GM18520 (cell line): ENCODE results near the gene CDKN2B-AS1.

Experiments used
- ATAC-seq: cut with Tn5 transposase; IDR thresholded peaks from one replicate; pipeline ENCODE4 v1.9.1; 2021; ENCODE audit not compliant: unreplicated experiment

The CDKN2B-AS1 gene

DNA sequence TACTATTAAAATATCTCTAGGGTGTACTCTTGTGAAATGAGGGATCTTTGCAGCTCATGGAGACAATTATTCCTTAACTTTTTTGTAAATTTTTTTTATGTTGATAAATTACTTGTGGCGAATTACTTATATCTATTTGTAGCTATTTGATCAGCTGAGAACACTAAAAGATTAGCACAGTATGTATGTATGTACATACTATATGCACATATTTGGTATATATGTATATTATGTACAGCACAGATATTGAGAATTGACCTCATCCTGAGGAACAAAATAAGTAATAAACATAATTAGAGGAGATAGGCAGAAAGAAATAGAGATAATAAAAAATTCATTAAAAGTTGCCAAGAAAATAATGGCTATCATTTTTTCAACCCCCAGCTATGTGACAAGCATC lies 12.2 kb upstream of the CDKN2B-AS1 start:
- ATAC-seq = no peak

DNA sequence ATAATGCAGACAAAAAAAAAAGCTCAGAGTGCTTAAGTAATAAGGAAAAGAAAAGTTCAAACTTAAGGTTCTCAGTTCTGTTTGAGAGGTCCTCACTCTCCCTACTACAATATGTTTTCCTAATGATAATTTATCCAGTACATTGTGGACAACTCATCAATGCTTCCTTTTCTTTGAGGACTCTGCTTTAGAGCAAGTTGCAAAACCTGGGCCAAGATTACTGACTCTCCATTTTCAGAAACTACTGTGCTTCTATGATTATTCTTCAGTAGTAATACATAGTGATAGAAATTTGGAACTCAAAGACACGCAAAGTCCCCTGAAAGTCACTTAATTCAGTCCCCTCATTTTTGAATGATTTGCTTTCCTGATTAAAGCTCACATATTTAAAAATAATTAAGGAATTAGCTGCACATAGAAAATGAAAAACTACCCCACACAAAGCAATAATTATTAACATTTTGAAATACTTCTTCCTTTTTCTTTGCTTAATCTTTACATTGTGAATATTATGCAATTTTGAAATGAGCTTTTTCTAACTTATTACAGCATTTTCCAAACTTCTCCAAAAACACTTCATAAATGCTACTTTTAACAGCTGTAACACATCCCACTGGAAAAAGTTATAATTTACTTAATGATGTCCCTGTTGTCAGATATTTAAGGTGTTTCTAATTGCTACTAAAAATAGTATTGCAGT lies 11.6 kb upstream of the CDKN2B-AS1 start:
- no peak for ATAC-seq

DNA sequence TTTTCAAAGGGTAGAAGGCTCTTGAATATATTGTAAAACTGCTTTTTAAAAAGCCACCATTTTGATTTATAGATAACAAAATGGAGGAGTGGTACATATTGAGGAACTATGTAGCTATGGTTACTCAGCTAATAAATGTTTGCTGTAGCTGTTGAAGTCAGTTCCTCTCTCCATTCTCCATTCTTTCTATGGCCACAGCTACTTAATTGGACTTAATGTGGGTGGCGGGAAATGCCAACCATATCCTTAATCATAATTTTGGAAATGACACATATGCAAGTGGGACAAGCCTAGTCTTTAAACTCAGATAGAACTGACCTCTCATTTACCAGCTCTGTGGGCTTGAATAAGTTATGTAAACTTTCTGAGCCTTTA lies 11.0 kb upstream of the CDKN2B-AS1 start:
- no peak for ATAC-seq

DNA sequence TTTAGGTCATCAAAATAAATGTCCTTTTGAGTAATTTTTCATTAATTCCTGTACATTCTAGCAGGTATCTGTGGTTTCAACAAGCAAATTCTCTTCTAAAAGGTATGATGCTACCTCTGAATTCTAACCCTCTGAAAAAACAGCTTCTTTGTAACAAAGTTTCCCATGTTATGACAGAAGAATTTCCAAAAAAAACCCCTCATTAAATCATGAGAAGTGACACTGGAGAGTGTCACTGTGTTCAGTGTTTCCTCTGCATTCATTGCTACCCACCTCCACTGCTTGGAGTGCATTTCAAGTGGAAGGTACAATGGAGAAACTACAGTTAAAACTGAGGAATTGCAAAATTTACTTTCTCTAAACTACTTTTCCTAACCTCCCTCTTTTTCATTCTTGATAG lies 10.5 kb upstream of the CDKN2B-AS1 start:
- ATAC-seq = no peak

DNA sequence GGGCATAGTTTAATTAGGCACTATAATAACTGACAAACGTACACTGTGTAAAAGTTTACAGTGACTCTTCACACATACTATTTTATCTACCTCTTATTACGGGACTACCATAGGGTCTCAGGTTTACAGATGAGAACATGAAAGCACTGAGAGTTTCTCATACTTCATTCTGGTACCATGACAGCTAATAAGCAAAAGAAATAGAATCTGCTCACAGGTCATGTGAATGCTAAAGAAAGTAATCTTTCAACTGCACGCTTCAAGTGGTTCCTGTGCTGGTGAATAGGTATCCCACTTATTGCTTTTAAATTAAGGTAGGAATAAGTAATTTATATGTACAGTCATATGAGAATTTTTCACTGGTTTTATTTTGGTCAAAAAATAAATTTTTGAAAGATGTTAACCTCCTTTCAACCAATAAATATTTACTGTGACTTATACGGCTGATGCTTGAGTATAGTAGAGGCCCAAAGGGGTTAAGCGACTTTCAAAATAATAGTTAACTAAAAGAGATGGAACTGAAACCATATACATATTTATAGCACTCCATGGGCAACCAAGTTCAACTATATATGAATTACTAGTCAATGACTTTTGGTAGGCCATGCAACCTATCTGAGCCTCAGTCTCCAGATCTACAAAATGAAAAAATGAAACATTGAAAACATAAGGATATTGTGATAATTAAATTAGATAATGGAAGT lies 8.5 kb upstream of the CDKN2B-AS1 start:
- ATAC-seq = no peak

DNA sequence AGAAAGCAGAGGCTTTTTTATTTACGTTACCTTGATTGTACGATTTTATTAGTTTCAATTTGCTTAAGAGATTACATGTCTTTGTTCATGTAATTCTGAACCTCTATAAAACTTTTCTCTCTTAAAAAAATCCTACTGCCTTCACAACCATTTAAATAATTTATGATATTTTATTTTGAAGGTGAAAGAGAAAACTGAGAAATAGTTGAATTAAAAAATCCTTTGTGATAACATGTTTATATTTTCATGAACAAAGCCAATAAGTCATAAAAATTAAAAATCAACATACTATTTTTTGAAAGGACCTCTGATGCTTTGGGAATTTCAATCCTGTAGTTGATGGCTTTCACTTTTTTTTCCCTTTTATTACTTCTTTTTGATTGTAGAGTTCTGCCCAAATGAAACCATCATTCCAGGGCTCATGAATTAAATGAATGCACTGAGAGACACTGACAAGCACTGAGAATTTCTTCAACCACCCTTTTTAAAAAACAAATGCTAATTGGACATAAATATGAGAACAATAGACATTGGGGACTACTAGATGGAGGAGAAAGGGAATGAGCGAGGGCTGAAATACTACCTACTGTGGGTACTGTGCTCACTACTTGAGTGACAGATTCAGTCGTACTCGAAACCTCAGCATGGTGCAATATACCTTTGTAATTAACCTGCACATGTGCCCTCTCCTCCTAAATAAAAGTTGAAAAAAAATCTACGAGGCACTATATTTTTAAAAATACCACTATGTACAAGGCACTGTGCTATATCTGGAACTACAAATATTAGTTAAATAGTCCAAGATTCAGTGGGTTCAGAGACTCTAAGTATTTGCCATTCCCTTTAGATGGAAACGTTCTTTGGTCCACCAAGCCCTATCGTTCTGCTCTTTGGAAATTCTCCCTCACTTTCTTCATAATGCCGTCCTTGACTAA lies 6.3 kb upstream of the CDKN2B-AS1 start:
- ATAC-seq = no peak

DNA sequence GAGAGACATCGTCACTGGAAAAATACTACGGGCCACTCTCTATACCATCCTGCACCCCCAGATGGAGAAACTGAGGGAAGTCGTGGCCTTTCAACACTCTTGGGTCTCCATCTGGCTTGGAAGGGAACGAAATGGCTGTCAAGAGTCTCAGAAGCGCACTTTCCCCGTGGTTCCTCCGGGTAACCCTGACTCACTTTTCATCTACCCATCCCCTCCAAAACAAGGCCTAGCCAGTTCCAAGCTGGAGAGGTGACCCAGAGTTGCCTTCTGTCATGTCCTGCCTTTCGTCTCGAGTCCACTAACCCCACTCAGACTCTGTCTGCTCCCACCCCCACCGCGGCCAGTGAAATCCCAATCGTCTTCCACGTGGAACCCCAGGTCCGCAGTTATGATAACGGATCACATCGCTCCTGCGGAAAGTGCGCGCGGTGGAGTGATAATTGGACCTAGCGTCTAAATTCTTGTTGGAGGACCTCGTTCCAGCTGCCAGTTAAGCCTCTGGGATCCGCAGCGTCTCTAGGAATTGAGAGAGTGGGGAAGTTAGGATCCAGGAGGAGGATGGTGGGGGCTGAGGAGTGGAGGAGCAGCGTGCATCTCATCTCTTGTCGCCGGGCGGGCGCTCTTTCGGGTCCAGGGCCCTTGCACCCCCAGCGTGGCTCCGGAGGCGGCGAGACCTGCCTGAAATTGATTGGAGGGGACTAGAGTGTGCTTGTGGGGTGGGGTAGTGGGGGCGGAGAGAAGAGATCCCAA lies 5.0 kb upstream of the CDKN2B-AS1 start:
- no peak for ATAC-seq

DNA sequence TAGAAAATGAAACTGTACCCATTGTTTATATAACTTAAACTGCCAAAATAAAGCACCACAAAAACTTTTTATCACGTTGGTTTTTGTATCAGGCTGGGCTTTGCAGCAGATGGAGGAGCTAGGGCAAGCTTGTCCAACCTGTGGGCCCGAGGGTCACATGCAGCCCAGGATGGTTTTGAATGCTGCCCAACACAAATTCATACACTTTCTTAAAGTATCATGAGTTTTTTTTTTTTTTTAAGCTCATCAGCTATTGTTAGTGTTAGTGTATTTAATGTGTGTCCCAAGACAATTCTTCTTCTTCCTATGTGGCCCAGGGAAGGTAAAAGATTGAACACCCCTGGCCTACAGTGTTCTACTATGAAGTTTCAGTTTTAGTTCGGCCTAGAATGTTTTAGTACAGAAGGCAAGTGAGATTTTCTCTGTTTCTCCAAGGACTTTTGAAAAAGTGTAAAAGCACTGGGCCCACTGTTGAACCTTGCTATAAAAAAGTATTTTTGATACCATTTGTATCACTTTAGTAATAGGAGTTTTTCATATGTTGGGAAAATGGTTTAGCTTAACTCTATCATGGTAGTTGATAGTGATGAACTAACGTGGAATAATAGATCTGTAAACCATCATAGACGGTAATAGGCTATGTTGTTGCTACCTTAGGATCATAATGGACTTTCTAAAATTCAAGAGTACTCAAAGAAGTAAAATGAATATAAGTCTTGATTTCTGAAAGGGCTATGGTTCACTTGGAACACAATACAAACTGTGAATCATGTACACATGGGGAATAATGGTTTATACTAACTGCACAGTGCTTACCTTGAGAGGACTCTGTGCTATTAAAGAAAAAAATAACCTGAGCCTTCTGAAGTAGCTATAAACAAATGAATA lies 3.3 kb upstream of the CDKN2B-AS1 start:
- ATAC-seq = no peak

DNA sequence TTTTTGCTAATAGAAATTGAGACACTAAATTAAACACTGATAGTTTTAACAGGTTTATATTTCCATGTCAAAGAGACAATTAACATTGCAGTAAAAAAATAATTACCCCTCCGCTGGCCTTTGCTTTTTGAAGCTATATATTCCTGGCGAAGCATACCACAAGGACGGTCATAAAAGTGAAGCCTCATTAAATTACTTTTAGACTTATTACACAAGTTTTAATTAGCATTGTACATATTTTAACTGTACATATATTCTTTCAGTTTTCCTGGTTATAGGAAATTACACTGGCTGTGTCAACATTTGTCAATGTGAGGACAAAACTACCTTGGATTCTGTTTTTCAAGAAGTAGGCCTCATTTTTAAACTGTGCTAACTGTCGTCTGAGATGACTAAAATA lies 1.6 kb upstream of the CDKN2B-AS1 start:
- ATAC-seq = no peak

DNA sequence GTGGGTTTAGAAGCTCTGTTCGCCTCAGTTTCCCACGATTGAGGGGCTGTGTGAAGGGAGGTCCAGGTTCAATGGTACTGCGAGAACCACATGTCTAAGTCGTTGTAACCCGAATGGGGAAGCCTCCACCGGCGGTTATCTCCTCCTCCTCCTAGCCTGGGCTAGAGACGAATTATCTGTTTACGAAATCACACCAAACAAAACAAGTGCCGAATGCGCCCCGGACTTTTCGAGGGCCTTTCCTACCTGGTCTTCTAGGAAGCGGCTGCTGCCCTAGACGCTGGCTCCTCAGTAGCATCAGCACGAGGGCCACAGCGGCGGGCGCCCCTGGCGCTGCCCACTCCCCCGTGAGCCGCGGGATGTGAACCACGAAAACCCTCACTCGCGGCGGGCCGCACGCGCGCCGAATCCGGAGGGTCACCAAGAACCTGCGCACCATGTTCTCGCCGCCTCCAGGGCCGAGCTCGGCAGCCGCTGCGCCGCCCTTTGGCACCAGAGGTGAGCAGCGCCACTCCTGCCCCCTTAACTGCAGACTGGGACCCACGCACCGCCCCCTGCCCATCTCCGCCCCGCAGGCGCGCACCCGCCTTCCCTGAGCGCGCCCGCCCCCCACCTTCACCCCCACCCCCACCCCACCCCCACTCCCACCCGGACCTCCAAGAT lies 567 bp upstream of the CDKN2B-AS1 start, which contains the start of gene CDKN2A:
TSS of gene CDKN2A (minus strand) at position 500 of the 663 bp plus-strand sequence.
- ATAC-seq = peak; percentile 33

DNA sequence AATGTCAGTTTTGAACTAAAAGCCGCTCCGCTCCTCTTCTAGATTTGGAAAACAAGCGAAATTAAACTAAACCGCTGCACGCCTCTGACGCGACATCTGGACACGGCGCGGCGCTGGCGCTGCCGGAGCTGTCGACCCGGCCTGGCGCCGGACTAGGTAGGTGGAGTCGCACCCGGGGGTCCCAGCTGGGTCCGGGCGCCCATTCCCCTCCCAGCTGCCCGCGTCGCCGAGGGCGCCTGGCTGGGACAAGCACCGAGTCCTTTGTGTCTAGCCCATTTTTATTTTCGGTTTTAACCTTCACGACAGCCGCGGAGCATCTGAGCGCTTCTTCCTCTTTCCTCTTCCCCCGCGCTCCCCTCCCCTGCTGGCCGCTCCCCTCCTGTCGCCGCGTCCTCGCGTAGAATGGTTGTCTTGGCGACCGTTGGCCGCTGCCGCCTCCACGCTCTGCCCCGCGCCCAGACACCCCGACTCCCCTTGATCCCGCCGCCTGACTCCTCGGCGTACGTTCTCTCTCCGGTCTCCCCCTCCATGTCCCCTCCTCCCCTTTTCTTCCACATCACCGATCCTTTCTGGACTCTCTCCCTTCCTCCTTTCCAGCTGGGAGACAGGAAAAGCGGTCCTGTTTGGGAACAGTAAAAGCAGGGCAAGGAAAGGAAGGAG lies 545 bp downstream of the CDKN2B-AS1 start:
- ATAC-seq = peak; percentile 70

DNA sequence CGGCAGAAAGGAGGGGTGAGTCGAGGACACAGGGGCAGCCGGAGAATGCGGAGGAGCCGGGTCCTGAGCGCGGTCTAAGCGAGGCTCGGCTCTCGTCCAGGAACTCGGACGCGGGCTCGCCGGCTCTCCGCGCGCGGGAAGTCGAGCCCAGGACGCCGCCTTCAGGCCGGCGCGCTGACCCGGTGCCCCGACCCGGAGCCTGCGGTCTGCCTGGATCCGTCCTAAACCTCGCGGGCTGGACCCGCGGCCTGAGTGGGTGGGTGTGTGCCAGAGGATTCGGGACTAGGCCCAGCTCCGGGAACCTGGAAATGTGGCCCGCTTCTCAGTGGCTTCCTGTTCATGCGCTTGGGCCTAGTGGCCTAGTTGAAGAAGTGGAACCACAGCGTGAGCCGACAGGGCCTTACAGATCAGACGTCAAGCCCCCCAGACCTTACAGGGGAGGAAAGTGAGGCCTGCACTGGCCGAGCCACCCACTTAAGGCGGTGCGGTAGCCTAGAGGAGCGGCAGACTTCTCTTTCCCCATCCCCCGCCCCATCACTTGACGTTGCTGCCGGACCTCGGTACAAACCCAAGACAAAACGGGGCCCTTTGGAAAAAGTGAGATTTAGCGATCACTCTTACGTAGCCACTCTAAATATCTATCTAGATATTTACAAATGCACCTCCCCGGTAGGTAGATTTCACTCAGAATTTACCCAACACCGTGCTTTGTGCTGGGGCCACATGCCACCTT lies 1.2 kb downstream of the CDKN2B-AS1 start:
- ATAC-seq = no peak

DNA sequence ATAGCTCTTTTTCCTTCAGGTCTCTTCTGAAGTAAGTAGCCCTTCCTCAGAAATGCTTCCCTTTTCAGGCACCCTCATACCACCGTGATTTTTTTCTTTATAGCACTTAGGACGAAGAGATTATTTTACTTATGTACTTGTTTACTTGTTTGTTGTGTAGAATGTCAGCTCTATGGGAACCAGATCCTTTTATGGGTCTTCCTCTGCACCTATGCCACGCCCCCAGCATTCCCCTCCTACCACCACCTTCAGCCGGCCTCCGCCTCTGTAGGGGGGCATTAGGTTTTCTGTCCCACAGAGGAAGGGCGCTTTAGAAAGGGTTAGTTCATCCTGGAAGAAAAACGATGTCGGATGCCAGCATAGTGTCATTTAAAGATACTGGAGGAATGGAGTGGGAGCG lies 1.8 kb downstream of the CDKN2B-AS1 start:
- no peak for ATAC-seq

DNA sequence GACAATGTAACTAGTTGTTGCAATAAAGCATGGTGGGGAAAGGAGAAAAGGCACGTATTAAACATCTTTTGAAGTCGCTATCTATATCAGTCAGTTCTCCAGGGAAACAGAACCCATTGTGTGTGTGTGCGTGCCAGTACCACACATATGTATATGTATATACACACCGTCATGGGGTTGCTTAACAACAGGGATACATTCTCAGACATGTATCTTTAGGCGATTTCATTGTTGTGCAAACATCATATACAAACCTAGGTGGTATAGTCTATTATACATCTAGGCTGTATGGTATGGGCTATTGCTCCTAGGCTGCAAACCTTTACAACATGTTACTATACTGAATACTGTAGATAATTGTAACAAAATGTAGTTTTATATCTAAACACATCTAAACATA lies 2.3 kb downstream of the CDKN2B-AS1 start:
- ATAC-seq = no peak

DNA sequence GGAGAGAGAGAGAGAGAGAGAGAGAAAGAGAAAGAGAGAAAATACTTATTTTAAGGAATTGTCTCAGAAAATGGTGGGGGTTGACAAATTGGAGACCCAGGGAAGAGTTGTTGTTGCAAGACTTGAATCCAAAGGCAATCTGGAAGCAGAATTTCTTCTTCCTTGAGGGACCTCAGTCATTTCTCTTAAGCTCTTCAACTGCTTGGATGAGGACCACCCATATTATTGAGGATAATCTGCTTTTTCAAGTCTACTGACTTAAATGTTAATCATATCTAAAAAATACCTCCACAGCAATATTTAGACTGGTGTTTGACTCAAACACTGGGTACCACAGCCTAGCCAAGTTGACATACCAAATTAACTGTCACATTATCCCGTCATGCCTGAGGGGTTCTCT lies 2.9 kb downstream of the CDKN2B-AS1 start:
- no peak for ATAC-seq

DNA sequence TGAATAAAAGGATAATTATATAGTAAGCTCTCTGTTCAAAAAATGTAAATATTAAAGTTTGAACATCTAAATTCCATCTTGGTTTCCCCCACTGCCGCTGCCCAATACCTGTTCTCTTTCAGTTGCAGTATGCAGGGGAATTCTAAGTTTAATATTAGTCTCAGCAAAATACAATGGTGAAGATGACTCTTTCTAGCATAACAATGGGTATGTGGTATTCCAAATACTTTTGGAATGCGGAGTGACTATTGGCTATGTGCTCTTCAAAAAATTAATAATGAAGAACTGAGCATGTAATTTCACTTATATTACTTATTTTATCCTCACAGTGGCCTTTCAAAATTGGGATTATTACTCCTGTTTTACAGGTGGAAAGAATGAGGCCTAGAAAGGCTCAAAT lies 3.4 kb downstream of the CDKN2B-AS1 start:
- no peak for ATAC-seq

DNA sequence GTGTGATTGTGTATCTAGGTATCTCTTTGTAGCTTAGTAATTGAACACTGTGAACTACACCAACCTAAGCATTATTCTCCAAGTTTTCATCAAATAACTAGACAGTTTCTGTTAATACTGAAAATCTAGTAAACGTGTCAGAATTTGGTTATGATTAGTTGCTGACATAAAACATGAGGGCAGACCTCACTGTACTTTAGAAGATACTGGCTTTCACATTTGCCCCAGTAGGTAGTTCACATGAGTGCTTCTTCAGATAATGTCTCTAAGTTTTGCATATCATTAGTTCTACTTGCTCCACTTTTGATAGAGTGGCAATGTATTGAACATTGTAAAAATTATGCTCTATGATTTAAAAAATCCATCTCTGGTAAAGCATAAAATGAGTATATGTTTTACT lies 7.4 kb downstream of the CDKN2B-AS1 start:
- ATAC-seq = no peak

DNA sequence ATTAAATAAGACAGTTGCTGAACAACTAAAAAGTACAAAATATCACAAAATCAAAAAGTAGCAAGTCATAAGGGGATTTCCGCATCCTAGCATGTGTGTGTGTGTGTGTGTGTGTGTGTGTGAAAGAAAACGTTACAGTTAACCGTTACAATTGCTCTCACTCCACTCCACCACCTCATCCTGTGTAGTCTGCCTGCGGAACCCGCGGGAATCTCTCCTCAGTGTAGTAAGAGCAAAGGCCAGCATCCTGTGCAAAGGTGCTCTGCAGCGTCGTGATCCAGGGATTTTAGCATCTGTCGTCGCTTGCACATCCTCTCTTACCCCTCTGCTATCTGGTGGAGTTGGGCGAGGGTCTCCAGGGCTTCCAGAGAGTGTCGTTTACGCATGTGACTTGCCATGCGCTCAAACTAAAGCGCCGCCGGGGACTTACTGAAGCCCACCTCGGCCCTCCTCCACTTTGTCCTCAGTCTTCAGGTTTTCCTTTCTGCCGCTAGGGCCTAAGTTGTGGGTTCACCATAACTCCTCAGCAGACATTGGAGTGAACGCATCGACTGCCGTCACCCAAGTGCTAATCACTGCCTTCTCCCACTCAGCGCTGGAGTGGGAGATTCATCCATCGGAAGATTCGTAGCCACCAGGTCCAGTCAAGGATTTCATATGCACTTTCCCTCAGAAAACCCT lies 10.6 kb downstream of the CDKN2B-AS1 start:
- ATAC-seq = no peak
